NCI-H226 (cell line): ENCODE data around the gene GAS2.

Experiments
- DNase-seq: peaks from one replicate; pipeline ENCODE4 v3.0.0-alpha.2; 2015

The GAS2 gene

GRCh38 chr11:22792497-22792896 is 126.1 kb downstream of the GAS2 start:
- DNase-seq: no peak

DNA sequence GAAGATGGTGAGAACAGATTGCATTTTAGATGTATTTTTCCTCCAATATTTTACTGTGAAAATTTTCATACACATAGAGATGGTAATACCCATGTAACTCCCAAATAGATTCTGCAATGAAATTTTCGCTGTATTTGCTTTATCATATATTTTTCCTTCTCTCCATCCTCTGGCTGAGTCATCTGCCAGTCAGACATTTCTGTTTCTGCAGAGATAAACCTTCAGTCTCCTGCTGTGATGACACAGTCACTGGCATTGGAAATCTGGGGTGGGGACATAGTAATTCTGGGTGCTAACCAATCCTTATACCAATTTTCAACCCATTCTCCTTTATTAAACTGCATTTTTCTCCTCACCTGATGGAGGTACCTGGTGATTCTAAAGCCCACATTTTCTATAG is 129.5 kb downstream of the GAS2 start:
- peak; percentile 3 for DNase-seq

GRCh38 chr11:22797047-22797446 is 130.6 kb downstream of the GAS2 start:
- no peak for DNase-seq

GRCh38 chr11:22798901-22799300 is 132.5 kb downstream of the GAS2 start:
- no peak for DNase-seq

DNA sequence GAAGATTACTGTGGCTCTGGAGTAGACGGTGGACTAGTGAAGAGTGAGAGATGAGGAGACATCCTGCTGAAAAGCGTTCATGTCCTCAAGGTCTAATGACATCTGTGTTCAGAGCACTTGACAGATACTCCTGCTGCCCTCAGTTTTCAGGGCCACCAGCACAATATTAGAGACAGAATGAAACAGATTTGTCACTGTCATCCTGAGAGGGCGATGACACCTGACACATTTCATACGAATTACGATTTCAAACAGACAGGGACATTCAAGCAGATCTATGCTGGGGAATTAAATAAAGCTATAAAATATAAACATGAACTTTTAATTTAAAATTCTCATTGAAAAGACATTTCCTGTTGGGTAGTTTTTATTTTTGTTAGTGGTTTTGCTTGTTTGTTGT is 134.1 kb downstream of the GAS2 start:
- no peak for DNase-seq

- DNase-seq: no peak
These were observed 136.4 kb downstream of the GAS2 start for GRCh38 chr11:22802861-22803260.

DNA sequence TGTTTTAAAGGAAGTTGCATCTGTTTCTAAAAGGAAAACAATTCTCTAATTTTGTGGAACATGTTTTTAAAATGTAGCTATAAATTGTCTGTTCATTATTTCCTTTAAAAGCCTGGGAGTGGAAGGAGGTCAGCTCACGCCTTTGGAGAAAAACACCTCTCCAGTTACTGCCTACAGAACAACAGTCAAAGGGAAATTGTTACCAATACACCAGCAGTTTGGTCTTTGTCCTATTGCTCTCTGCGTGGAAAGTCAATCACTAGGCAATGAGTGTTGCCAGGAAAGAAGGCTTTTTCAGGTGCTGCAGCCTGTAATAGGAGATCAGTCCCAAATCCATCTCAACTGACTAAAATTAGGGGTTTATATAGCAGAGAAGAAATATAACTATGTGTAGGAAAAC is 141.0 kb downstream of the GAS2 start:
- no peak for DNase-seq

DNA sequence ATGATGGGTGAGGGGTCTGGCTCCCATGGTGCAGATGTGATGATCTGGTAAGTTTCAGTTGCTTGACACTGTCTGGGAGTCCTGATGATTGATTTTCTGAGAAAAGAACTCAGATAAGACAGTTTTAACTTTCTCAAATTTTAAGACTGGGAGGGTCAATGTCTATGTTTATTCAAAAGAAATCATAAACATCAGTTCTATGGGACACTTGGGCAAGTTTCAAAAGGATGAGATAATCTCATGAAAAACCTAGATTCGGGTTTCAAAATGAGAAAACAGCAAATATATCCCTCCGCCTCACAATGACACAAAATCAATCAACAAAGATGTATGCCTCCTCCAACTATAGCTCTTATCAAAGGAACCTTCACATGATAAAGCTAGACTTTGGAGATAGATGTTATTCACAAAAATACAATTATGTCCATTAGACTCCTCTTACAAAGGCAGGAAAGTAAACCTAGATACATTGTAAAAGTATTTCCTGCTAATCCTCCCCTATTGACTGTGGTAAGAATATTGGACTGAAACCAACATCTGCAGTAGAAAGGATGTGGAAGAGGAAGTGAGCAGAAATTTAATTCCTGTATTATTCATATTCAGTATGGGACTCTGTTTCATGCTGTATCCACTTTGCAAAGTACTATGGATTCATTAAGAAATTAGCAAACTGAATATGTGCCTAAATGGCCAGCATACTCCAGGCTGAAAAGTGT is 141.6 kb downstream of the GAS2 start:
- peak; percentile 55 for DNase-seq

GRCh38 chr11:22808571-22809197 is 142.3 kb downstream of the GAS2 start:
- DNase-seq: no peak

DNA sequence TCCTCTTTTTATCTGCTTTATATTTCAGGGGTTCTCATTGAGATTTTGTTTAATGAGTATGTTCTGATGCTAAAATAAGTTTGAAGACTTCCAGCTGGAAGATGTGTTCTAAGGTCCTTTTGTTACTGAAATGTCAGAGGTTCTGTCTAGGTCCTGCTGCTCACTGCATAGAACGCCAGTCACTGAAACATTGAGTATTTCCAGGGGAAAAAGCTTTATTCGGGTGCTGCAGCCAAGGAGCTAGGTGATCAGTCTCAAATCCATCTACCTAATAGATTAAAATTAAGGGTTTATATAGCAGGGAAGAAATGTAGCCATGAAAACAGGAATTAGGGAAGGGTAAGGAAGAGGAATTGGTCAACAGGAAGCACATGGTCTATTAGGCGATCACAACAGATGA is 143.5 kb downstream of the GAS2 start:
- DNase-seq: no peak

DNA sequence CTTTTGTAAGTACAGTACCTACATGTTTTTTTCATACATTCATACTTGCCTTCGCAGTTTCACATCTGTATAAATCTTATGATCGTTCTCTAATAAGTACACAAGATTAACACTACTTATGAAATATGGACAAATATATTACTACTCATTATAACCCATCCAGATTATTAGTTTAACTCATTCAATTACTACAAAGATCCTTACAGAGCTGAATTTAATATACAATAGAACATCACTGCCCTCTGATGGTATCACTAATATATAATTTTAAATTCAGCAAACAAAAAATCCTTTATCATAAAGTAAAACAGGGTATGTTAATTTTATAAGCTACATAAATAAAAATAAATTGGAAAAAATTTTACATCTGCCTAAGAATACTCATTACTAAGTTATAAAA is 155.8 kb downstream of the GAS2 start:
- no peak for DNase-seq

DNA sequence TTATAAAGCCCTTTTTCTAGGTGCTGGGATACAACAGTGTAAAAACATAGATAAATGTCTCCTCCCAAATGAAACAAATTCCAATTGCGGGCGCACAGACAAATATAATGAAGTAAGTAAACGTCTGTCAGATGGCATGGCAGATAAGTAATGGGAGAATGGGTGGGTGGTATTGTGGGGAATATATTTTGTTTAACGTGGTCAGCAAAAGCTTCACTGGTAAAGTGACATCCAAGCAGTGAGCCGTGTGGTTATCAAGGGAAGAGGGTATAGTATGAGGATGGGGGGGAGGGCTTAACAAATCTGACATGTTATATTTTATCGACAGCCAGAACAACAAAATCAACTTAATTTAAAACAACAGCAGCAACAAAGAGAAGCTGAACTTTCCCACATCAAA is 162.0 kb downstream of the GAS2 start:
- DNase-seq: no peak

GRCh38 chr11:22829231-22830081 is 163.0 kb downstream of the GAS2 start, which contains the start of gene SVIP:
TSS of gene SVIP (minus strand) at chr11:22829801. CDS start at chr11:22829748, 53 bp downstream.
- peak; percentile 81 for DNase-seq

DNA sequence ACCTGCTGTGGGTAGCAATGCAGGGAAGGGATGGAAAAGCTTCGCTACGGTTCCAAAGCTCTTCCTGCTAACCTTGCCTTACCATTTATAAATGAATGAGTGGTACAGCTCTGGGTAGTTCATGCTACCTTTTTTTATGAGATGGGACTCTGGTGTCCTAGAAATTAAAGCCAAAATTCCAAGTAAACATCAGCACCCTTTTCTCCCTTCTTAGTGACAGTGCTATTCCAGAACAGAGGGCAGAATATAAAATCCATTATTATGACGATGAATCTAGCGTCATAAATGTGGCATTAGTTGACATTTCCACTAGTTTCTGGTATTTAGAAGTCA is 163.6 kb downstream of the GAS2 start:
- DNase-seq: no peak

- peak; percentile 6 for DNase-seq
These were observed 166.1 kb downstream of the GAS2 start for GRCh38 chr11:22832315-22833015.

GRCh38 chr11:22846726-22847125 is 180.3 kb downstream of the GAS2 start:
- no peak for DNase-seq

- no peak for DNase-seq
These were observed 185.1 kb downstream of the GAS2 start for GRCh38 chr11:22851477-22851876.

DNA sequence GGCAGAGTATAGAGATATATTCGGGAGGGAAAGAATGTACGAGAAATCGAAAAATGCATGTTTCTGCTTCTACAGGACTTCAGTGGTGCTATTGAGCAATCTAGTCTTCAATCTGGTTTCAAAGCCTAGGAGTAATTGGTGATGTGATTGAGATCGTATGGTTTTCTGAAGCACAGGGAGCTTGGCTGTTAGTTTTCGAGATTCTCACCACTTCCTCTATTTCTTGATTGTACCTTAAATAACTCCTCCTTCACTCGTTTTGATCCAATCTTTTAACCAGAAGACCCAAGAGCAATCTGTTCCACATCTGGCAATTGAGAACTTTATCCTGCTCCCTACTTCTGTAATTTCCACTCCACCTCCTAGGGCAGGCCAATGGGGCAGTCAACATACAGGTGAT is 193.3 kb downstream of the GAS2 start:
- DNase-seq: no peak

- DNase-seq: no peak
These were observed 193.8 kb downstream of the GAS2 start, which contains the start of gene CCDC179 for GRCh38 chr11:22860241-22860640. TSS of gene CCDC179 (minus strand) at chr11:22860474. CDS start at chr11:22860421, 53 bp downstream.
